AG20443 (cell line): ENCODE measurements around the gene KCNC3.

Source experiments
- DNase-seq: peaks from one replicate; pipeline ENCODE4 v3.0.0; 2012; ENCODE audit warnings: low spot score, mixed read lengths

Gene KCNC3

DNA sequence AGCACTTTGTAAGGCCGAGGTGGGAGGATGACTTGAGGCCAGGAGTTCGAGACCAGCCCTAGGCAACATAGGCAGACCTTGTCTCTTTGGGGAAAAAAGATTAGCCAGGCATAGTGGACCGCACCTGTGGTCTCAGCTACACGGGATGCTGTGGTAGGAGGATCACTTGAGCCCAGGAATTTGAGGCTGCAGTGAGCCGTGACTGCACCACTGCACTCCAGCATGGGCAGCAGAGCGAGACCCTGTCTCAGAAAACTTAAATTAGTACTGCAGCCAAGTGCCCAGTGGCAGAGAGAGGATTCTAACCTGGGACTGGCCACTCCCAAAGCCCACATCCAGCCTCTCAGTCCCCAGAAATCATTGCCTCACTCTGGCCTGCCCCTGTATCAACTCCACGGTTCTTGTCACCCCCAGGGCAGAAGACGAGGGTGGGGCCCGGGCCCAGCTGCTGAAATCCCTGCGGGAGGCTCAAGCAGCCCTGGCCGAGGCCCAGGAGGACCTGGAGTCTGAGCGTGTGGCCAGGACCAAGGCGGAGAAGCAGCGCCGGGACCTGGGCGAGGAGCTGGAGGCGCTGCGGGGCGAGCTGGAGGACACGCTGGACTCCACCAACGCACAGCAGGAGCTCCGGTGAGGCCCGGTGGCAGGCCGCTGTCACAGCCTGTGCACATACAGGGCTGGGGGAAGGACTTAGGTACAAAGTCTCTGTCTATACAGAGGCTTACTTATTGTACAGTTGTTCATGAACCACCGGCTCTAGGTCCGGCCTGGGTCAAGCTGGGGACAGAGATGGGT lies 53.4 kb downstream of the KCNC3 start:
- no peak for DNase-seq

DNA sequence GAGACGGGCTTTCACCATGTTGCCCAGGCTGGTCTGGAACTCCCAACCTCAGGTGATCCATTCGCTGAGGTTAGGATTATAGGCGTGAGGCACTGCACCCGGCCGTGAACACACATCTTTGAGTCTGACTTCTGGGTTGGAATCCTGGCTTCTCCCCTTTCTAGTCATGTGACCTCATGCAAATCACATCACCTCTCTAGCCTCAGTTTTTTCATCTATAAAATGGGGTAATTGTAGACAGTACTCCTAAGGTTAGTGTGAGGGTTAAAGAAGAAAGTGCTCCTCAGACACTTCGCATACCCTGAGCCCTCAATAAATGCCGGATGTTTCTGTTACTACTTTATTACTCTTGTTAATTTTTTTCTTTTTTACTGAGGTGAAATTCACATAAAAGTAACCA lies 55.4 kb downstream of the KCNC3 start:
- DNase-seq = no peak

DNA sequence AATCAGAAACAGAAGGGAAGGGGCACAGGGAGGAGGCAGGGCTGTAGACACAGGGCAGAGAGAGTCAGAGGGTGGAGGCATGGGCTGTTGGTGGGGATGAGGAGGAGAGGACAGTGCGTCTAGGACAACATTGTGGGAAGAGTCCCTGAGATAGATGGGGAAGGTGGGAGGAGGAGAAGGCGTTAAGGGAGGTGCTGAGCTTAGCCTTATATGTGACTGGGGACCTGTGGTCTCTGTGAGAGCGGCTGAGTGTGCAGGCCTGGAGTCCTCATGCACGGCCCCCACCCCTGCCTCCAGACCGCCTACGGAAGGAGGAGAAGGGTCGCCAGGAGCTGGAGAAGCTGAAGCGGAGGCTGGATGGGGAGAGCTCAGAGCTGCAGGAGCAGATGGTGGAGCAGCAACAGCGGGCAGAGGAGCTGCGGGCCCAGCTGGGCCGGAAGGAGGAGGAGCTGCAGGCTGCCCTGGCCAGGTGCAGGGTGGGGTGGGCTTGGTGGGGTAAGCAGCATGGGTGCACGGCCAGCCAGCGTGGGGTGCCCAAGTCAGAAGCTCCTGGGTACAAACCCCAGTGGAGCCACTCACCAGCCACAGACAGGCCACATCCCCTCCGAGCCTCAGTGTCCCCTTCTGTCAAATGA lies 56.8 kb downstream of the KCNC3 start:
- no peak for DNase-seq

DNA sequence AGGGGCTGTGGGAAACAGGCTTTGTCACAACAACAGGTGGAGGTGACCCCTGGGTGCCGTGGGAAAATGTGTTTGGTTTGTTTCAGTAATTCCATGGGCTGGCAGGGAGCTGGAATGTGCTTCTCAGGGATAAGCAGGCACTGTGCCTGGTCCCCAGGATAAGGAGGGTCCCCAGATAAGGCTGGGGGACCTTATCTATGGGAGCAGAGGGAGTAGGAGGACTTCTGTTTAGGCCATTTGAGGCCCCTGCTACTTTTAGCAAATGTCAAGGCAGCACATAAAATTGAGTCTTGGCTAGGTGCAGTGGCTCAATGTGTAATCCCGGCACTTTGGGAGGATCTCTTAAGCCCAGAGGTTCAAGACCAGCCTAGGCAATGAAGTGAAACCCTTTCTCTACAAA lies 59.5 kb downstream of the KCNC3 start:
- no peak for DNase-seq

DNA sequence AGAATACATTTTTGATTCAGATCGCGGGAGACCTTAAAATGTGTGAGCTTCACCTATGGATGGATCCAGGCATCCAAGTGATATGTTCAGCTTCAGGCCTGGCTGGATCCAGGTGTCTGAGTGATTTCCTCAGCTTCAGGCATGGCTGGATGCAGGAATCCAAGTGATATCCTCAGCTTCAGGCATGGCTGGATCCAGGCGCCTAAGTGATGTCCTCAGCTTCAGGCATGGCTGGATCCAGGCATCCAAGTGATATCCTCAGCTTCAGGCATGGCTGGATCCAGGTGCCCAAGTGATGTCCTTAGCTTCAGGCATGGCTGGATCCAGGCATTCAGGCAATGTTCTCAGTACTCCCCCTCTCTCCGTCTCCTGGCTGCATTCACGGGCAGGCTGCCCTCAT lies 60.7 kb downstream of the KCNC3 start:
- DNase-seq = no peak

DNA sequence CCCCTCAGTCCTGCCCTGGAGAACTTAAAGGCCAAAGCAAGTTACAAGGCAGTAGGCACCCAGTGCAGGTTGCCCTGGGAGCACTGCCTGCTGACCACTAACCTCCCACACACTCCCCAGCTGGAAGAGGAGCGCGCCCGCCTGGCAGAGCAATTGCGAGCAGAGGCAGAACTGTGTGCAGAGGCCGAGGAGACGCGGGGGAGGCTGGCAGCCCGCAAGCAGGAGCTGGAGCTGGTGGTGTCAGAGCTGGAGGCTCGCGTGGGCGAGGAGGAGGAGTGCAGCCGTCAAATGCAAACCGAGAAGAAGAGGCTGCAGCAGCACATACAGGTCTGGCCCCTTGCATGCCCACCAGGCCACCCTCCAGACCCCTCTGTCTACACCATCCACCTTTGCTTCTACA lies 61.1 kb downstream of the KCNC3 start:
- DNase-seq = no peak

DNA sequence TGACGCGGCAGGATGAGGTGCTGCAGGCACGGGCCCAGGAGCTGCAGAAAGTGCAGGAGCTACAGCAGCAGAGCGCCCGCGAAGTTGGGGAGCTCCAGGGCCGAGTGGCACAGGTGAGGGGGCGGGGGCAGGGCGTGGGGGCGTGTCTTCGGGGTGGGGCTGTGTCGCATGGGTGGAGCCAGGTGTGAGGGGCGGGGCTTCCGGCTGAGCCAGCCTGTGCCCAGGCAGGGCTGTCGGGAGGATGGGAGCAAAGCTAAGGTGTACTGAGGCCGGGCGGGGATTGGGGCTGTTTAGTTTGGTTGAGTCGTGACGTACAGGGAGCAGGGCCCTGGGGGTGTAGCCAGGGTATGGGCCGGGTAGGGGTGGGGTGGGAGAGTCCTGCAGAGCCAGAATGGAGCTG lies 62.3 kb downstream of the KCNC3 start:
- DNase-seq = no peak

DNA sequence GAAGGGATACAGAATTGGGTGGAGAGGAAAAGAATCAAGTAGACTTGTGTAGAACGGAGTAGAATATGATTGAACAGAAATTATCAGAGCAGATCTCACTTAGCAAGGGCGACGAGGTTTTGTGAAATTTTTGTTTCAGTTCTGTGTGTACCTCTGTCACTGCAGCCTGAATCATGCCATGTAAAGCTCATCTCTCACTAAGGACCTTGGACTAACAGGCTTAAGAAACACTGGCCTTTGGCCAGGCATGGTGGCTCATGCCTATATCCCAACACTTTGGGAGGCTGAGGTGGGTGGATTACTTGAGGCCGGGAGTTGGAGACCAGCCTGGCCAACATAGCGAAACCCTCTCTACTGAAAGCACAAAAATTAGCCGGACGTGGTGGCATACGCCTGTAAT lies 63.1 kb downstream of the KCNC3 start:
- no peak for DNase-seq

DNA sequence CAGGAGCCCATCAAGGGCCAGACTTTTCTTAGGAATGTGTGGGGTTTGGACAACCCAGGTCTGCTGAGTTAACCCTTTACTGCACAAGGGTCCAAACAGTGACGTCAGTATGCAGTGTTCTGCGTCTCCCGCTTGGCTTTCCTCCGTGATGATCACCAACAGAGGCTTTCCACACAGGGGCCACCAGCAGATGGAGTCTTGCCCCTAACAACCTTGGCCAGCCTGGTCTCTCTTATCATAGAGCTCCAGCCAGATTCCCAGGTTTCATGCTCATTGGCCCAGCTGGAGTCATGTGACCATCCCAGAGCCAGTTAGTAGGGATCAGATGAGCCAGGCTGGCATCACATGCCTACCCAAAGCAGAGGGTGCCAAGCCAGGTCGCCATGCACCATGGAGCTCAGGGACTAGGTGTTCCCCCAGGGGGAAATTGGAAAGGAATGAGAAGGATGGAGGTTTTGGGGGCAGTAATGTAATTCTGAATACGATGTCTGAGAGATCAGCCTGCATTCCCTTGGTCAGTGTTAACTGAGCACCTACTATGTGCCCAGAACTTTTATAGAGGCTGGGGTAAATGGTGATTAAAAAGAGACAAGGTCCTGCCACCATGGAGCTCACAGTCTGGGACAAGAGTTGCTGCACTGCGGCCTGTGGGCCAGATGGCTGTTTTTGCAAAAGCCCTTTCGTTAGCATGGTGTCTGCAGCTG lies 64.5 kb downstream of the KCNC3 start:
- DNase-seq = no peak

DNA sequence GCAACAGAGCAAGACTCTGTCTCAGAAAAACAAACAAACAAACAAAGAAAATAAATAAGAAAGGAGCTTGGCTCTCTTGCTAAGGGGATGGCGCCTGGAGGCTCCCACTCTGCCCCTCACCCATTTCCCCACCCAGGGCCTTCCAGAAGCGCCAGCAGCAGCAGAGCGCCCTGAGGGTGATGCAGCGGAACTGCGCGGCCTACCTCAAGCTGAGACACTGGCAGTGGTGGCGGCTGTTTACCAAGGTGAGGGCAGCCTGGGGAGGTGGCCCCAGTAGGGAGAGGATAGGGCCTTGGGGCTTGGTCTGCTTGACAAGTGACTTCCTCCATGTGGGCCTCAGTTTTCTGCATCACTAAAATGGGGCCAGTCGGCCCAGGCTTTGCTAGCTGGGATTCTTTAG lies 66.0 kb downstream of the KCNC3 start:
- no peak for DNase-seq
